Mesenchymal stem cell (in vitro differentiated cells and primary cell): ENCODE results near the gene MSI2.
A peak's percentile ranks its signal among the peaks of the same experiment; 100 is the strongest.

Experiments
- DNase-seq: peaks from one replicate; pipeline ENCODE4 v3.0.0-alpha.2; 2013
- H2AFZ ChIP-seq: one replicate; pipeline ENCODE4 v1.6.1; 2013; ENCODE audit warnings: low read depth, mild to moderate bottlenecking, control low read depth, inconsistent platforms, low read length, moderate library complexity
- H2AK5ac ChIP-seq: 2 replicates; pipeline ENCODE4 v1.6.1; 2013; ENCODE audit warnings: low read length, moderate library complexity, mild to moderate bottlenecking, inconsistent platforms; ENCODE audit not compliant: severe bottlenecking
- H2BK120ac ChIP-seq: one replicate; pipeline ENCODE4 v1.6.1; 2013; ENCODE audit warnings: low read depth, mild to moderate bottlenecking, inconsistent platforms, low read length, moderate library complexity
- H2BK12ac ChIP-seq, 2 experiments: one replicate each; pipeline ENCODE4 v1.6.1; 2013; ENCODE audit warnings: inconsistent platforms in 2 of 2, low read length in 2 of 2, mild to moderate bottlenecking in 2 of 2, moderate library complexity in 2 of 2, control low read depth in 1 of 2
- H2BK15ac ChIP-seq: one replicate; pipeline ENCODE4 v1.6.1; 2013; ENCODE audit warnings: mild to moderate bottlenecking, low read depth, inconsistent platforms; ENCODE audit not compliant: poor library complexity, severe bottlenecking
- H2BK5ac ChIP-seq: 2 replicates; pipeline ENCODE4 v1.6.1; 2013; ENCODE audit warnings: low read depth, mild to moderate bottlenecking, low read length, control low read depth, inconsistent platforms; ENCODE audit not compliant: poor library complexity, severe bottlenecking
- H3K14ac ChIP-seq, 2 experiments: one replicate each; pipeline ENCODE4 v1.6.1; 2013; ENCODE audit warnings: inconsistent platforms in 2 of 2, low read length in 2 of 2, control low read depth in 1 of 2, mild to moderate bottlenecking in 1 of 2, moderate library complexity in 1 of 2
- H3K18ac ChIP-seq, 2 experiments: one replicate each; pipeline ENCODE4 v1.6.1; 2013; ENCODE audit warnings: inconsistent platforms in 2 of 2, low read length in 2 of 2, control low read depth in 1 of 2, low read depth in 1 of 2, mild to moderate bottlenecking in 1 of 2
- H3K23ac ChIP-seq, 2 experiments: one replicate each; pipeline ENCODE4 v1.6.1; 2013; ENCODE audit warnings: inconsistent platforms in 2 of 2, low read length in 2 of 2, mild to moderate bottlenecking in 2 of 2, moderate library complexity in 2 of 2, control low read depth in 1 of 2
- H3K27ac ChIP-seq: 2 replicates; pipeline ENCODE4 v1.5.1; 2013; ENCODE audit warnings: mild to moderate bottlenecking, moderate library complexity, low read length, control low read depth, inconsistent platforms; ENCODE audit not compliant: poor library complexity, severe bottlenecking
- H3K27me3 ChIP-seq, 2 experiments: 2 replicates each; pipeline versions ENCODE4 v1.6.1 to v1.7.0; 2013; ENCODE audit warnings: low read length in 2 of 2, mild to moderate bottlenecking in 2 of 2, moderate library complexity in 2 of 2, control low read depth in 1 of 2, inconsistent platforms in 1 of 2; ENCODE audit not compliant: control insufficient read depth in 1 of 2, insufficient read depth in 1 of 2
- H3K36me3 ChIP-seq, 2 experiments: 2 replicates each; pipeline versions ENCODE4 v1.6.1 to v1.7.0; 2013; ENCODE audit warnings: low read length in 2 of 2, control low read depth in 1 of 2, inconsistent platforms in 1 of 2, low read depth in 1 of 2, mild to moderate bottlenecking in 1 of 2; ENCODE audit not compliant: insufficient read depth in 2 of 2, control insufficient read depth in 1 of 2
- H3K4ac ChIP-seq, 2 experiments: one replicate each; pipeline ENCODE4 v1.6.1; 2013; ENCODE audit warnings: inconsistent platforms in 2 of 2, low read length in 2 of 2, mild to moderate bottlenecking in 2 of 2, moderate library complexity in 2 of 2, control low read depth in 1 of 2, low read depth in 1 of 2
- H3K4me1 ChIP-seq: 2 replicates; pipeline ENCODE4 v1.6.1; 2013; ENCODE audit warnings: low read depth, low read length, control low read depth; ENCODE audit not compliant: control insufficient read depth, insufficient read depth
- H3K4me2 ChIP-seq: 2 replicates; pipeline ENCODE4 v1.6.1; 2013; ENCODE audit warnings: low read length, mild to moderate bottlenecking, inconsistent platforms; ENCODE audit not compliant: poor library complexity, severe bottlenecking
- H3K4me3 ChIP-seq, 2 experiments: 2 replicates each; pipeline versions ENCODE4 v1.5.1 to v1.7.0; 2013; ENCODE audit warnings: low read length in 2 of 2, mild to moderate bottlenecking in 2 of 2, control low read depth in 1 of 2, low read depth in 1 of 2; ENCODE audit not compliant: insufficient read depth in 1 of 2
- H3K79me1 ChIP-seq: replicated peaks from 2 replicates; pipeline ENCODE4 v1.6.1; 2013; ENCODE audit warnings: mild to moderate bottlenecking, control low read depth, low read length, inconsistent platforms; ENCODE audit not compliant: poor library complexity, severe bottlenecking
- H3K9ac ChIP-seq: 2 replicates; pipeline ENCODE4 v1.7.0; 2013; ENCODE audit warnings: mild to moderate bottlenecking, low read length, moderate library complexity
- H3K9me3 ChIP-seq: 2 replicates; pipeline ENCODE4 v1.7.0; 2013; ENCODE audit warnings: mild to moderate bottlenecking, low read length; ENCODE audit not compliant: control insufficient read depth
- H4K8ac ChIP-seq: one replicate; pipeline ENCODE4 v1.6.1; 2013; ENCODE audit warnings: inconsistent platforms, mild to moderate bottlenecking, low read length, moderate library complexity
- H4K91ac ChIP-seq: one replicate; pipeline ENCODE4 v1.6.1; 2013; ENCODE audit warnings: mild to moderate bottlenecking, low read length, inconsistent platforms
- WGBS: methylation state at CpG from one replicate; pipeline ENCODE4 v1.1.7; 2013; ENCODE audit warnings: mixed read lengths; 5-methylcytosine and 5-hydroxymethylcytosine counted together

Gene MSI2

GRCh38 chr17:57517632-57518456 lies 261.5 kb downstream of the MSI2 start:
- no peak overlapping the region for H2BK15ac ChIP-seq
- H3K23ac ChIP-seq = no peak overlapping the region
- peak overlapping the region in 1 of 2 experiments; percentile 56 for H3K14ac ChIP-seq
- H3K9me3 ChIP-seq = no peaks in the 10 kb centered on the region
- peak overlapping the region; percentile 54 for H2AK5ac ChIP-seq
- H3K4ac ChIP-seq = peak overlapping the region in 1 of 2 experiments; percentile 33
- no peaks in the 10 kb centered on the region for H3K36me3 ChIP-seq
- no peak overlapping the region for H2BK120ac ChIP-seq
- 88% methylated on average over 2 of the region's 8 CpGs for WGBS
- DNase-seq = no peak
- H4K8ac ChIP-seq = peak overlapping the region; percentile 1
- H3K27ac ChIP-seq = no peak overlapping the region
- H3K18ac ChIP-seq = peak overlapping the region; percentile 6 to 83
- H3K4me1 ChIP-seq = peaks cover 18% of the 10 kb centered on the region
- peak overlapping the region; percentile 78 for H4K91ac ChIP-seq
- no peak overlapping the region for H3K9ac ChIP-seq
- H3K79me1 ChIP-seq = peaks cover 31% of the 10 kb centered on the region
- peaks cover 0 to 4% of the 10 kb centered on the region in 2 experiments for H3K27me3 ChIP-seq
- peak overlapping the region; percentile 25 to 57 for H2BK12ac ChIP-seq
- peak overlapping the region; percentile 21 for H2BK5ac ChIP-seq
- no peak overlapping the region for H3K4me2 ChIP-seq
- no peak overlapping the region for H3K4me3 ChIP-seq
- H2AFZ ChIP-seq = no peak overlapping the region

- H4K91ac ChIP-seq = peak overlapping the region; percentile 74
- no peak overlapping the region for H2BK5ac ChIP-seq
- WGBS = 32% methylated on average over 20 of the region's 20 CpGs
- H3K18ac ChIP-seq = peak overlapping the region; percentile 67 to 87
- no peak overlapping the region for H2AFZ ChIP-seq
- H3K36me3 ChIP-seq = peaks cover 0 to 1% of the 10 kb centered on the region in 2 experiments
- no peak overlapping the region for H3K4me2 ChIP-seq
- H3K27me3 ChIP-seq = peaks cover 0 to 4% of the 10 kb centered on the region in 2 experiments
- H3K4me3 ChIP-seq = no peak overlapping the region
- no peak overlapping the region for H3K9ac ChIP-seq
- H2AK5ac ChIP-seq = peak overlapping the region; percentile 3
- peak overlapping the region; percentile 35 for H4K8ac ChIP-seq
- no peaks in the 10 kb centered on the region for H3K9me3 ChIP-seq
- peak; percentile 84 for DNase-seq
- H3K4ac ChIP-seq = peak overlapping the region in 1 of 2 experiments; percentile 33
- H3K27ac ChIP-seq = peak overlapping the region; percentile 65
- H3K14ac ChIP-seq = peak overlapping the region in 1 of 2 experiments; percentile 0
- H3K4me1 ChIP-seq = peaks cover 19% of the 10 kb centered on the region
- peaks cover 27% of the 10 kb centered on the region for H3K79me1 ChIP-seq
- peak overlapping the region; percentile 7 to 57 for H2BK12ac ChIP-seq
- H2BK120ac ChIP-seq = peak overlapping the region; percentile 56
- no peak overlapping the region for H3K23ac ChIP-seq
- H2BK15ac ChIP-seq = peak overlapping the region; percentile 39
Observed at GRCh38 chr17:57518587-57519581, 262.6 kb downstream of the MSI2 start.

DNA sequence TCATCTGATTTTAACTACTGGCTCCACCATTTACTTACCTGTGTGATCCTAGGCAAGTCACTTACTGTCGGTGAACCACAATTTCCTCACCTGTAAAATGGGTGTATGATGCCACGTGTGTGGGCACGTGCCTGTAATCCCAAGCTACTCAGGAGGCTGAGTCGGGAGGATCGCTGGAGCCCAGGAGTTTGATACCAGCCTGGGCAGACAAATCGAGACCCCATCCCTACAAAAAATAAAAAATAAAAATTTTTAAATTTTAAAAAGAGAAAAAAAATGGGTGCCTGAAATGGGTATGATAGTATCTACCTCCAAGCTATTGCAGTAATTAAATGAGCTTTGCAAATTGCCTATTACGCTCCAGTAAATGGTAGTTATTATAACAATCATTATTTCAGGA lies 263.5 kb downstream of the MSI2 start:
- no peak overlapping the region for H3K4me2 ChIP-seq
- H3K36me3 ChIP-seq = peaks cover 0 to 3% of the 10 kb centered on the region in 2 experiments
- H3K4me3 ChIP-seq = no peak overlapping the region
- H3K23ac ChIP-seq = no peak overlapping the region
- H3K9ac ChIP-seq = no peak overlapping the region
- no peak for DNase-seq
- H3K18ac ChIP-seq = peak overlapping the region in 1 of 2 experiments; percentile 74
- 95% methylated on average over 4 of the region's 7 CpGs for WGBS
- no peak overlapping the region for H3K14ac ChIP-seq
- peak overlapping the region; percentile 52 for H4K91ac ChIP-seq
- H3K9me3 ChIP-seq = no peaks in the 10 kb centered on the region
- peaks cover 25% of the 10 kb centered on the region for H3K79me1 ChIP-seq
- H3K4ac ChIP-seq = no peak overlapping the region
- H3K27me3 ChIP-seq = peaks cover 0 to 4% of the 10 kb centered on the region in 2 experiments
- no peak overlapping the region for H2AK5ac ChIP-seq
- peaks cover 19% of the 10 kb centered on the region for H3K4me1 ChIP-seq
- H3K27ac ChIP-seq = peak overlapping the region; percentile 62
- peak overlapping the region; percentile 54 for H2BK120ac ChIP-seq
- no peak overlapping the region for H4K8ac ChIP-seq
- H2BK12ac ChIP-seq = no peak overlapping the region
- no peak overlapping the region for H2BK15ac ChIP-seq
- no peak overlapping the region for H2BK5ac ChIP-seq
- no peak overlapping the region for H2AFZ ChIP-seq
